Fibroblast of mammary gland (primary cell): ENCODE data around the gene SSBP3.

ENCODE experiments used
- DNase-seq: peaks from one replicate; pipeline ENCODE4 v3.0.0-alpha.2; 2010; ENCODE audit warnings: low read depth
- H3K4me3 ChIP-seq: 2 replicates; pipeline ENCODE4 v1.5.1; 2011; ENCODE audit warnings: low read depth, mild to moderate bottlenecking, low read length, moderate library complexity; ENCODE audit not compliant: control insufficient read depth
- TF ChIP-seq, protein P1 (sequence below): conservative IDR thresholded peaks from 2 replicates; pipeline ENCODE4 v1.5.1; 2011; ENCODE audit warnings: low read depth, low read length, inconsistent platforms; ENCODE audit not compliant: control insufficient read depth, insufficient read depth

Gene SSBP3

DNA sequence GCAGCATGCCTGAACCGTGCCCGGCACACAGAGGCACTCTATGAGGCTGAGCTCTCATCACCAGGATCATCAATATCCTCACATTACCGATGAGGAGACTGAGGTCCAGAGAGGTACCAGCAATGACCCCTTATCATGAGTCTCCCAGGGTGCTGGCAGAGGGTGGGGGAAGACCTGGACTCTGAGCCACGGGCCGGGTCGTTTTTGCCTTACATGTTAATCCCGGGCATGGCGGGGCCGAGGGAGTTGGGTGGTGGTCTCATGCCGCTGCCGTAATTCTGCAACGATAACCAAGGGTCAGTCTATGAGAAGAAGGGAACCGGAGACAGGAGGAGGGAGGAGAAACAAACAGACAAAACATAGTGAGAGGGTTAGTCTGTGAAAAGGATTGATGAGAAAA, 163.2 kb downstream of the SSBP3 start:
- no peak overlapping the region for H3K4me3 ChIP-seq
- TF ChIP-seq, protein P1, sequence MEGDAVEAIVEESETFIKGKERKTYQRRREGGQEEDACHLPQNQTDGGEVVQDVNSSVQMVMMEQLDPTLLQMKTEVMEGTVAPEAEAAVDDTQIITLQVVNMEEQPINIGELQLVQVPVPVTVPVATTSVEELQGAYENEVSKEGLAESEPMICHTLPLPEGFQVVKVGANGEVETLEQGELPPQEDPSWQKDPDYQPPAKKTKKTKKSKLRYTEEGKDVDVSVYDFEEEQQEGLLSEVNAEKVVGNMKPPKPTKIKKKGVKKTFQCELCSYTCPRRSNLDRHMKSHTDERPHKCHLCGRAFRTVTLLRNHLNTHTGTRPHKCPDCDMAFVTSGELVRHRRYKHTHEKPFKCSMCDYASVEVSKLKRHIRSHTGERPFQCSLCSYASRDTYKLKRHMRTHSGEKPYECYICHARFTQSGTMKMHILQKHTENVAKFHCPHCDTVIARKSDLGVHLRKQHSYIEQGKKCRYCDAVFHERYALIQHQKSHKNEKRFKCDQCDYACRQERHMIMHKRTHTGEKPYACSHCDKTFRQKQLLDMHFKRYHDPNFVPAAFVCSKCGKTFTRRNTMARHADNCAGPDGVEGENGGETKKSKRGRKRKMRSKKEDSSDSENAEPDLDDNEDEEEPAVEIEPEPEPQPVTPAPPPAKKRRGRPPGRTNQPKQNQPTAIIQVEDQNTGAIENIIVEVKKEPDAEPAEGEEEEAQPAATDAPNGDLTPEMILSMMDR = no peak
- no peak for DNase-seq

DNA sequence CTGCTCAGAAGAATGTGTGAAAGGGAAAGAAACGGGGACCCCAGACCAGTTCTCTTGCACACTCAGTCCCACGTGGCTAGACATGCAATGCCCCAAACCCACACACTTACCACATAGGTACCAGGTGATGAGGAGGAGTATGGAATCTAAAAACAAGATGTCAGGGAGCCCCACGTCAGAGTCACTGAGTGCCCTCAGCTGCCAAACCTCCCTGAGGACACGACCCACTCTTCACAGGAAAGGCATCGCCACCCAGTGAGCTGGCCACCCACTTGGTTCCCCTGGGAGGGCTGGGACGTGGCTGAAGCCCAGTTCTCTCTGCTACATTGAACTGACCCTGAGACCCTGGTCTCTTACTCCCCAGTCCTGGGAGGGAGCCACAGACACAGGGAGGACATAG, 164.8 kb downstream of the SSBP3 start:
- H3K4me3 ChIP-seq = no peak overlapping the region
- DNase-seq = no peak
- TF ChIP-seq, protein P1 = no peak

DNA sequence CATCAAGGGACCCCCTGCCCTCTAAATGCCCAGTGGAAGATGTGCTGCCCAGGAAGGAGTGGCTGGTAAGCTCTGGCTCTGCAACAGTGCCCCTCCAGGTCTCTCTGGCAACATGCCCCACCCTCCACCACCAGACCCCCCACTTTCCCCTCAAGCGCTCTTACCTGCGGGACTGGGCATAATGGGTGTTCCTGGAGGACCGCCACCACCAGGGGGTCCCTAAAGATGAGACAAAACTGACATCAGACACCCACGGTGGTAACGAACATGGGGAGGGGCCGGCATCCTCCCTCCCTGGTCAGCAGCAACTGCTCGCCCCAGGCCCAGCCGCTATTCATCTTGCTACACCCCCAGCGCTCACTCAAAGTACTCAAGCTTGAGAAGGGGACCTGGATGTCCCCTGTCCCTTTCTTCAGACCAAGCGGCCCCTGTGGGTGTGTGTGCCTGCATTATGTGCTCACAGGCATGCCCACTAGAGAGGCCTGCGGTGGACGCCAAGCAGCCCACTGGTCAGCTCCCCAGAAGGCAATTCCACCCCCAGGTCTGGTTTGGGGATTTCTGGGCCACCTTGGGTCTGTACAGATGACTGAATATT, 165.4 kb downstream of the SSBP3 start:
- DNase-seq = no peak
- H3K4me3 ChIP-seq = no peak overlapping the region
- TF ChIP-seq, protein P1 = no peak

DNA sequence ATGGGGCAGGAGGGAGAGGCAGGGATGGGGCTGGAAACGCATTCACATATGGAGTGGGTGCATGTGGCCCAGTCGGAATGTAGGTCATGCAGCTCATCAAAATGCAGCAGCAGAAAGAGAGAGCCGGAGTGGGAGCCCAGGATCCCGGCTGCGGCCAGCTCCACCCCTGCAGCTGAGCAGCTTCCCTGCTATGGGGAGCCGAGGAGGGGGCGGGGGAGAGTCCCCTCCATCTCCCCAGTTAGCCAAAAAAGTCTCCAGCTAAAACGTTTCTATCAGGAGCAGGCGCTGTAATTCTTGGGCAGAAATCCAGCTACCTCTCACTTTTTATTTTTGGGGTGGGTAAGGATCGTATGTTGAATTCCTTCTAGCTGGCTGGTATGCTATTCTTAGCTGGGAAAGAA, 166.6 kb downstream of the SSBP3 start:
- DNase-seq = no peak
- TF ChIP-seq, protein P1 = no peak

DNA sequence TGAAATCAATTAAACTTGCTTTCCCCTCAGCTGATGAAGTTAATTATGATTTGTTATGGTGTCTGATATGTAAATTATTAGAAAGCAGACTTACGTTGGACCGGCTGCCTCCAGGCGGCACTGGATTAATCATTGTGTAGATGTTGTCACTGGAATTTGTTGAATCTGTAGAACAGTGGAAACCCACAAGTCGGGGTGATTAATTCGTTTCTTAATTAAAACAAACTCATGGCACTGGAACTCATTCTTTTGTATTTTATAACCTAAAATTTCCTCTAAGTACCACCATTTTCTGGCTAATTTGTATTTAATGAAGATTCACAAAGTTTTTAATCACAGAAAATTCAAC, 167.2 kb downstream of the SSBP3 start:
- TF ChIP-seq, protein P1 = no peak
- H3K4me3 ChIP-seq = no peak overlapping the region
- no peak for DNase-seq

More for the DNA sequence above, 166.6 kb downstream of the SSBP3 start:
- H3K4me3 ChIP-seq = no peak overlapping the region

DNA sequence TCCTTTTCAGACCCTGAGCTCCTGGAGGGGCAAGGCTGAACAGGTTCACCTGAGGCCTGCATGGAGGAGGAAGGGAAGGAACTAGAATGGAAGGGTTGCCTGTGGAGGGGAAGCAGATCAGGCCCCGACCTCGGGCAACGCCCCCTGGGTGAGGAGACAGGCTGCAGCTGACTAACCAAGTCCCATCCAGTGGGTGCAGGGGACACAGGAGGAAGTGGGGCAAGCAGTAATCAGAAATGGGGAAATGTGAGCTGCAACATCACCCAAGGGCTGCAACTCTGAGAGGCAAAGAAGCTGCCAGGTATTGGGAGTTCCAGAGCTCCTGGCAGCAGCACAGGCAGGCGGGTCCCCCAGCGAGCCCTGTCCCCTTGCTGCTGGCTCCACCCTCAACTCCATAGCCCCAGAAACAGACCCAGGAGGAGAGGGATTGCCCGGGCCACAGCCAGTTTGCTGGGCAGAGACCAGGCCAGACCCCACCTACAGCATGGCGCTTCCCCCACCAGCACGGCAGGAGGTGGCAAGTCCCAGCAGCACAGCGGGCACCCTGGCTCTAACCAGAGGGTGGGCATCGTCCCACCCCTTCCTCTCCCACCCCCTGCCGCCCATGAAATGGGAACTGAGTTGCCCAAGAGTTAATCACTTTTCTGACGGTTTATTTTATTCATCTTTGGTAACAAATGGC, 167.7 kb downstream of the SSBP3 start:
- H3K4me3 ChIP-seq = no peak overlapping the region
- no peak for DNase-seq
- TF ChIP-seq, protein P1 = no peak
